Hepatocyte (in vitro differentiated cells): ENCODE data around the gene RAP1GAP2. TPM values are rescaled to one million over a fixed set of nuclear protein-coding genes. Genes with fewer than 3 reads are reported as not detected.
A peak's percentile ranks its signal among the peaks of the same experiment; 100 is the strongest.

Experiments used
- DNase-seq: peaks from one replicate; pipeline ENCODE4 v3.0.0-alpha.2; 2016; ENCODE audit warnings: low spot score
- H2AFZ ChIP-seq: fragments of 200-600 bp; sonication (generic); 2 replicates; pipeline ENCODE4 v1.6.0; 2016; ENCODE audit warnings: antibody characterized with exemption, mild to moderate bottlenecking
- H3K27ac ChIP-seq: fragments of 200-600 bp; sonication (generic); 2 replicates; pipeline ENCODE4 v1.5.1; 2016; ENCODE audit warnings: mild to moderate bottlenecking
- H3K27me3 ChIP-seq: fragments of 200-600 bp; sonication (generic); 2 replicates; pipeline ENCODE4 v1.6.1; 2016
- H3K36me3 ChIP-seq: fragments of 200-600 bp; sonication (generic); replicated peaks from 2 replicates; pipeline ENCODE4 v1.5.1; 2016; ENCODE audit warnings: low read depth; ENCODE audit not compliant: insufficient read depth
- H3K4me1 ChIP-seq: fragments of 200-600 bp; sonication (generic); 2 replicates; pipeline ENCODE4 v1.5.1; 2016; ENCODE audit warnings: mild to moderate bottlenecking, moderate library complexity; ENCODE audit not compliant: insufficient read depth
- H3K4me2 ChIP-seq: fragments of 200-600 bp; sonication (generic); 2 replicates; pipeline ENCODE4 v1.6.0; 2016
- H3K4me3 ChIP-seq: fragments of 200-600 bp; sonication (generic); 2 replicates; pipeline ENCODE4 v1.5.1; 2016; ENCODE audit warnings: mild to moderate bottlenecking
- H3K79me2 ChIP-seq: fragments of 200-600 bp; sonication (generic); 2 replicates; pipeline ENCODE4 v1.6.0; 2017; ENCODE audit warnings: mild to moderate bottlenecking
- H3K9me2 ChIP-seq: fragments of 200-600 bp; sonication (generic); replicated peaks from 2 replicates; pipeline ENCODE4 v1.6.0; 2017; ENCODE audit warnings: mild to moderate bottlenecking; ENCODE audit not compliant: insufficient read depth
- H3K9me3 ChIP-seq: fragments of 200-600 bp; sonication (generic); 2 replicates; pipeline ENCODE4 v1.5.1; 2016; ENCODE audit warnings: low read depth, mild to moderate bottlenecking
- H4K20me1 ChIP-seq: fragments of 200-600 bp; sonication (generic); 2 replicates; pipeline ENCODE4 v1.6.0; 2016; ENCODE audit warnings: mild to moderate bottlenecking; ENCODE audit not compliant: insufficient read depth, poor library complexity, severe bottlenecking
- CTCF ChIP-seq: fragments of 200-600 bp; sonication (generic); IDR thresholded peaks from 2 replicates; pipeline ENCODE4 v1.5.1; 2016; ENCODE audit warnings: antibody characterized with exemption, mild to moderate bottlenecking; ENCODE audit not compliant: poor library complexity
- EZH2 ChIP-seq: fragments of 200-600 bp; sonication (generic); IDR thresholded peaks from 2 replicates; pipeline ENCODE4 v1.6.1; 2016; ENCODE audit warnings: antibody characterized with exemption, mild to moderate bottlenecking, borderline replicate concordance
- EZH2phosphoT487 ChIP-seq: fragments of 200-600 bp; sonication (generic); IDR thresholded peaks from one replicate; pipeline ENCODE4 v1.6.1; 2018; ENCODE audit warnings: antibody characterized with exemption, mild to moderate bottlenecking, low read depth, moderate library complexity; ENCODE audit not compliant: unreplicated experiment, severe bottlenecking
- WGBS: methylation state at CpG from one replicate; pipeline ENCODE4 v1.1.6; 2016; ENCODE audit warnings: low lambda C conversion rate; ENCODE audit errors: missing lambda C conversion rate; 5-methylcytosine and 5-hydroxymethylcytosine counted together
- polyA plus RNA-seq: library from polyadenylated mRNA; unstranded; fragments of >200 nt; fragmentation: Nextera tagmentation; extraction: Ambion mirVana; gene quantifications from 2 replicates; pipeline ENCODE4 v1.2.1, GENCODE V29; 2016
- total RNA-seq: library from RNA; depleted of rRNA; stranded (reverse); fragments of >200 nt; gene quantifications from 2 replicates; pipeline ENCODE4 v1.2.3, GENCODE V29; 2014

The RAP1GAP2 gene
- total and polyA plus RNA-seq, 2 experiments from 2014 or later, result 3.0 to 10.0 TPM

DNA sequence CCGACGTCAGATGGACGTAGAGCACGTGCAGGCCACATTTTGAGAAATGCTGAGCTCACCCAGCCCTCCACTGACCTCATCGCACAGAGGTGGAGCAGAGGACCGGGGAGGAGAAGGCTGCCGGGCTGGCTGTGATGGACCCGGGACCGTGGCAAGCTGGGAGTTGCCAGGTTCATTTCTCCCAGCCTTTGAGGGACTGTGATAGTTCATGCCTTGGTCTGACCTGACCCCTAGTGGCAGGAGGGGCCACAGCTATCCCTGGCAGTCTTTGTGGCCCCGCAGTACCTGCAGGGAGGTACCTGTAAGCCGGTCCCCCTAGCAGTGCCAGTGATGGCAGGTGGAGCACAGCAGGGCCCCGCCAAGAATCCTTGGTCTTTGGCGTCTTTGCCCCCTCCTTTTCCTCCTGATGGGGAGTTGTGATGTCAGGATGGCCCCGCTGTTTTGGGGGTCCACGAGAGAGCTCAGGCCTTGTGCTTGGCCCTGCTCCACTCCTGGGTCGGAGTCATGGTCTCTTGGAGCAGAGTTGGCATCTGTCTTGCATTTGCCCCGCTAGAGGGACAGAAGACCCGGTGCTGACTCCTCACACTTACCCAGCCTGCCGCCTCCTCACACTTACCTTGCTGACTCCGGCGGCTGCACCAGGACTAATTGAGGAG, 216.8 kb downstream of the RAP1GAP2 start:
- Histone ChIP-seq H3K9me2 (no peaks in the 10 kb centered on the region), H3K36me3 (no peaks in the 10 kb centered on the region), H3K79me2 (no peaks in the 10 kb centered on the region), H3K27ac (no peak overlapping the region), H3K4me2 (no peak overlapping the region), H2AFZ (no peak overlapping the region), H4K20me1 (no peaks in the 10 kb centered on the region), H3K4me3 (no peak overlapping the region), H3K27me3 (no peaks in the 10 kb centered on the region), H3K9me3 (no peaks in the 10 kb centered on the region), H3K4me1 (no peaks in the 10 kb centered on the region)
- WGBS, result 69% methylated on average over 21 of the region's 21 CpGs
- peak; percentile 67 for TF ChIP-seq CTCF
- TF ChIP-seq EZH2phosphoT487, result no peak
- peak; percentile 73 for DNase-seq

DNA sequence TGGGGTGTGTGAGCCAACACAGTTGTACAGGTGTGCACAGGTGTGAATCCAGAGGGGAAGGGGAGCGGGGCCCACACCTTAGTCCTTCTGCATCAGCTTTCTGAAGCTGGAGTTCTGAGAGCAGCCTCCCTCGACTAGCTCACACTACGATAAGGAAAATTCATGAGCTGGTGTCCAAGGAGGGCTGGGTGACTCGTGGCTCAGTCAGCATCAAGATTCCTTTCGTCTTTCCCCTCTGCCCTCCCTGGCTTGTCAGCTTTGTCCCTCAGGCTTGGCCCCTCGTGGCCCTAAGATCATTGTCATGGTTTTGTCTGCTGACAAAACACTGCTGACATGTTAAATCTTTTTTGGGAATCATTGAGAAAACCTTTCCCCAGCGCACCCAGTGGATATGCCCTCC, 219.7 kb downstream of the RAP1GAP2 start:
- Histone ChIP-seq H4K20me1 (no peaks in the 10 kb centered on the region), H3K27me3 (no peaks in the 10 kb centered on the region), H3K4me3 (no peak overlapping the region), H3K4me2 (no peak overlapping the region), H3K4me1 (no peaks in the 10 kb centered on the region), H3K9me2 (no peaks in the 10 kb centered on the region), H3K27ac (no peak overlapping the region), H2AFZ (no peak overlapping the region), H3K79me2 (no peaks in the 10 kb centered on the region), H3K36me3 (no peaks in the 10 kb centered on the region), H3K9me3 (no peaks in the 10 kb centered on the region)
- TF ChIP-seq CTCF (no peak), EZH2phosphoT487 (no peak), EZH2 (no peak)
- no peak for DNase-seq
- WGBS, result 72% methylated on average over 7 of the region's 7 CpGs

GRCh38 chr17:3017936-3018335, 221.7 kb downstream of the RAP1GAP2 start:
- no peaks in the 10 kb centered on the region for H3K27me3 ChIP-seq
- no peak overlapping the region for H3K27ac ChIP-seq
- H3K4me2 ChIP-seq, result no peak overlapping the region
- no peaks in the 10 kb centered on the region for H3K36me3 ChIP-seq
- H3K9me2 ChIP-seq, result no peaks in the 10 kb centered on the region
- no peak for DNase-seq
- H3K4me3 ChIP-seq, result no peak overlapping the region
- H3K4me1 ChIP-seq, result no peaks in the 10 kb centered on the region
- no peaks in the 10 kb centered on the region for H3K79me2 ChIP-seq
- 97% methylated on average over 15 of the region's 15 CpGs for WGBS
- TF ChIP-seq EZH2phosphoT487 (no peak), CTCF (no peak), EZH2 (no peak)
- H3K9me3 ChIP-seq, result no peaks in the 10 kb centered on the region
- H2AFZ ChIP-seq, result no peak overlapping the region
- no peaks in the 10 kb centered on the region for H4K20me1 ChIP-seq

DNA sequence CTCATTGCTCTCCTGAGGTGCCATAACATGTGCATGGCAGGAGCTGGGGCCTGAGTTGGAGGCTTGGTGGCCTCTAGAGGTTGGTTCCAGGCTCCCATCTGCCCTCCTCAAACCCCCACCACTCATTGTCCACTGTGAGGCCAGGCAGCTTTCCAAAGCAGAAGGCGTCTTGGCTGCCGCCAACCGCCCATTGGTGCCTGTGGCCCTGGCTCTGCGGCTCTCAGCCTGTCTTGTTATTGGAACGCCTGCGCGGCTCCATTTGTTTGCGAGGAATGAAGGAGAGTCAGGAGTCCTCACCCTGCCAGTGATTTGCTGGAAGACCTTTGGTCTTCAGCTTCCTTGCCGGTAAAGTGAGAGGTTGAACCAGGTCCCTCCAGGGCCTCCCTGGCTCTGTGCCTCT, 223.5 kb downstream of the RAP1GAP2 start:
- Histone ChIP-seq H3K9me3 (no peaks in the 10 kb centered on the region), H3K27ac (no peak overlapping the region), H3K9me2 (no peaks in the 10 kb centered on the region), H3K4me1 (no peaks in the 10 kb centered on the region), H3K27me3 (no peaks in the 10 kb centered on the region), H3K4me2 (no peak overlapping the region), H3K36me3 (no peaks in the 10 kb centered on the region), H4K20me1 (no peaks in the 10 kb centered on the region), H2AFZ (no peak overlapping the region), H3K4me3 (no peak overlapping the region), H3K79me2 (no peaks in the 10 kb centered on the region)
- TF ChIP-seq CTCF, result no peak
- TF ChIP-seq EZH2phosphoT487, result no peak
- no peak for TF ChIP-seq EZH2
- 77% methylated on average over 9 of the region's 9 CpGs for WGBS
- DNase-seq, result no peak
